GM19043 (cell line): ENCODE data around the gene GALNT18.

Experiments used
- ATAC-seq: cut with Tn5 transposase; IDR thresholded peaks from one replicate; pipeline ENCODE4 v1.9.1; 2021; ENCODE audit warnings: low read depth; ENCODE audit not compliant: unreplicated experiment

GALNT18 gene

GRCh38 chr11:11445441-11446185 lies 176.2 kb downstream of the GALNT18 start:
- no peak for ATAC-seq

- no peak for ATAC-seq
Observed at GRCh38 chr11:11444804-11445131, 177.0 kb downstream of the GALNT18 start.

GRCh38 chr11:11444027-11444803 lies 177.6 kb downstream of the GALNT18 start:
- no peak for ATAC-seq

GRCh38 chr11:11442791-11443190 lies 179.0 kb downstream of the GALNT18 start:
- ATAC-seq, result no peak

- no peak for ATAC-seq
Observed at GRCh38 chr11:11441516-11441915, 180.3 kb downstream of the GALNT18 start.

- ATAC-seq, result no peak
Observed at GRCh38 chr11:11441091-11441490, 180.7 kb downstream of the GALNT18 start.

GRCh38 chr11:11440144-11440543 lies 181.7 kb downstream of the GALNT18 start:
- no peak for ATAC-seq

GRCh38 chr11:11439591-11439990 lies 182.2 kb downstream of the GALNT18 start:
- no peak for ATAC-seq

- ATAC-seq, result no peak
Observed at GRCh38 chr11:11436715-11437313, 185.0 kb downstream of the GALNT18 start.

GRCh38 chr11:11435635-11436034 lies 186.2 kb downstream of the GALNT18 start:
- no peak for ATAC-seq

GRCh38 chr11:11433960-11434359 lies 187.8 kb downstream of the GALNT18 start:
- no peak for ATAC-seq

GRCh38 chr11:11432621-11433319 lies 189.0 kb downstream of the GALNT18 start:
- ATAC-seq, result no peak

- ATAC-seq, result no peak
Observed at GRCh38 chr11:11430431-11430830, 191.4 kb downstream of the GALNT18 start.

GRCh38 chr11:11428714-11429113 lies 193.1 kb downstream of the GALNT18 start:
- no peak for ATAC-seq

- no peak for ATAC-seq
Observed at GRCh38 chr11:11427542-11427941, 194.3 kb downstream of the GALNT18 start.

GRCh38 chr11:11427140-11427539 lies 194.7 kb downstream of the GALNT18 start:
- ATAC-seq, result no peak

- ATAC-seq, result no peak
Observed at GRCh38 chr11:11426226-11426952, 195.4 kb downstream of the GALNT18 start.

GRCh38 chr11:11425806-11426205 lies 196.0 kb downstream of the GALNT18 start:
- no peak for ATAC-seq

GRCh38 chr11:11424688-11425087 lies 197.1 kb downstream of the GALNT18 start:
- ATAC-seq, result no peak

- ATAC-seq, result no peak
Observed at GRCh38 chr11:11422411-11423128, 199.2 kb downstream of the GALNT18 start.
